ENCODE measurements around the gene FGR. TPM values are rescaled to one million over a fixed set of nuclear protein-coding genes. Genes with fewer than 3 reads are reported as not detected.

The FGR gene
- total and polyA plus RNA-seq, 2 of the 13 experiments (the other 11 are each of a cell fraction or from before 2014, with no cell fraction given), result not detected

- TF ChIP-seq CREB3 (CRISPR knock-in tag; IDR thresholded peaks at IDR 0.05), result no peak
- TF ChIP-seq ZNF629 (CRISPR knock-in tag; conservative IDR thresholded peaks at IDR 0.05), result peak; percentile 88
- TF ChIP-seq SAP130 (CRISPR knock-in tag; IDR thresholded peaks at IDR 0.05; ENCODE audit: low read depth), result peak; percentile 10; the same call in 1 of the 2 replicates
- no peak for TF ChIP-seq HDAC1 (CRISPR knock-in tag; IDR thresholded peaks at IDR 0.05)
- peak; percentile 49; the same call in 1 of the 2 replicates for TF ChIP-seq ZFX (CRISPR knock-in tag; IDR thresholded peaks at IDR 0.05; ENCODE audit: low read depth)
- TF ChIP-seq LCORL (IDR thresholded peaks at IDR 0.05), result no peak
- TF ChIP-seq LCORL (CRISPR knock-in tag; IDR thresholded peaks at IDR 0.05), result peak; percentile 37; the same call in 1 of the 2 replicates
- TF ChIP-seq STAT6 (CRISPR knock-in tag; IDR thresholded peaks at IDR 0.05; ENCODE audit: borderline replicate concordance), result no peak
- no peak for TF ChIP-seq ZNF597 (CRISPR knock-in tag; IDR thresholded peaks at IDR 0.05)
- peak; percentile 23 for TF ChIP-seq HNRNPK (IDR thresholded peaks at IDR 0.05; ENCODE audit: low read depth, low read length, poor library complexity, severe bottlenecking)
- peak; percentile 75 for TF ChIP-seq UBTF (CRISPR knock-in tag; IDR thresholded peaks at IDR 0.05)
- TF ChIP-seq ZEB1 (IDR thresholded peaks at IDR 0.05; ENCODE audit: insufficient replicate concordance, low read depth), result peak; percentile 59
- TF ChIP-seq ZNF777 (CRISPR knock-in tag; IDR thresholded peaks at IDR 0.05), result peak; percentile 44; the same call in 1 of the 2 replicates
- peak; percentile 60 for TF ChIP-seq ZFY (CRISPR knock-in tag; IDR thresholded peaks at IDR 0.05)
- peak; percentile 46; the same call in 1 of the 2 replicates for TF ChIP-seq KDM1A (CRISPR knock-in tag; IDR thresholded peaks at IDR 0.05)
- TF ChIP-seq NFYB (CRISPR knock-in tag; IDR thresholded peaks at IDR 0.05), result peak; percentile 38; the same call in 1 of the 2 replicates
- TF ChIP-seq CTCF (CRISPR knock-in tag; IDR thresholded peaks at IDR 0.05), result peak; percentile 62
- TF ChIP-seq TARDBP (CRISPR knock-in tag; IDR thresholded peaks at IDR 0.05), result 0 out of 2 replicates have a peak, but pooled peaks have one; percentile 27
- 0 out of 2 replicates have a peak, but pooled peaks have one; percentile 7 for TF ChIP-seq BCL6 (CRISPR knock-in tag; IDR thresholded peaks at IDR 0.05)
- TF ChIP-seq ZMYM3 (CRISPR knock-in tag; IDR thresholded peaks at IDR 0.05), result peak; percentile 50; the same call in 1 of the 2 replicates
Observed at GRCh38 chr1:27575840-27576331, 59.1 kb downstream of the FGR start (continued).
